Activated CD8-positive, alpha-beta T cell treated with anti-CD3 and anti-CD28 coated beads for 36 hours (primary cell): Measurements from ENCODE around the gene UBE3B. TPM values are rescaled to one million over a fixed set of nuclear protein-coding genes. Genes with fewer than 3 reads are reported as not detected.

Experiments
- ATAC-seq: fragments of 200-7000 bp; cut with Tn5 transposase; one replicate; pipeline ENCODE4 v1.10.0; 2021; ENCODE audit warnings: mild to moderate bottlenecking, moderate library complexity
- CTCF ChIA-PET: fragments of 350-600 bp; sonication (Branson Sonifier 250); formaldehyde crosslinking; loops from one replicate; lab custom pipeline; 2021; ENCODE audit warnings: antibody characterized with exemption; lab: Charles Lee
- POLR2A ChIA-PET: fragments of 350-600 bp; sonication (Branson Sonifier 250); formaldehyde crosslinking; loops from one replicate; lab custom pipeline; 2021; ENCODE audit warnings: antibody characterized with exemption; lab: Charles Lee
- DNase-seq: peaks from one replicate; pipeline ENCODE4 v3.0.0-alpha.2; 2020
- H3K27ac Mint-ChIP-seq: one replicate; pipeline ENCODE4 v1.8.0; 2021; ENCODE audit warnings: mild to moderate bottlenecking, mixed read lengths
- H3K27me3 Mint-ChIP-seq: one replicate; pipeline ENCODE4 v1.8.0; 2021; ENCODE audit warnings: mixed read lengths
- H3K36me3 Mint-ChIP-seq: one replicate; pipeline ENCODE4 v1.8.0; 2021; ENCODE audit warnings: low read depth, mixed read lengths
- H3K4me1 Mint-ChIP-seq: one replicate; pipeline ENCODE4 v1.8.0; 2021; ENCODE audit warnings: low read depth, mixed read lengths
- H3K4me3 Mint-ChIP-seq: one replicate; pipeline ENCODE4 v1.8.0; 2021; ENCODE audit warnings: mild to moderate bottlenecking, moderate library complexity, mixed read lengths
- H3K9me3 Mint-ChIP-seq: one replicate; pipeline ENCODE4 v1.8.0; 2021; ENCODE audit warnings: mixed read lengths
- CTCF ChIP-seq: fragments of 200-600 bp; IDR thresholded peaks from one replicate; pipeline ENCODE4 v1.8.0; 2022; ENCODE audit warnings: antibody characterized with exemption, mild to moderate bottlenecking
- intact Hi-C: fragments of 100-400 bp; cut with micrococcal nuclease; formaldehyde crosslinking; loops from one replicate; pipeline ENCODE4 v1.10.0; 2022
- total RNA-seq, 2 experiments: library from RNA; stranded (reverse); gene quantifications; one replicate each; pipeline ENCODE4 v1.2.3, GENCODE V29; 2021

Gene UBE3B
- total RNA-seq, 2 experiments from 2014 or later, result 22.5 to 24.9 TPM

- TF ChIP-seq CTCF, result no peak
- Mint-ChIP-seq H3K36me3 (peaks cover 32% of the 10 kb centered on the region), H3K4me3 (no peak overlapping the region), H3K27me3 (no peaks in the 10 kb centered on the region), H3K4me1 (no peaks in the 10 kb centered on the region), H3K27ac (no peak overlapping the region), H3K9me3 (no peaks in the 10 kb centered on the region)
- ChIA-PET POLR2A (interaction anchor here (0.8 kb wide), 1 partner anchor 131 kb away, joined by 3 read pairs; no protein-coding TSS in a partner anchor), CTCF (interaction anchor here (1.1 kb wide), 1 partner anchor 16 kb away, joined by 5 read pairs; no protein-coding TSS in a partner anchor)
- no peak for ATAC-seq
- no peak for DNase-seq
- intact Hi-C loops, result no loop called here
Measured at GRCh38 chr12:109581334-109581691, 103.9 kb downstream of the UBE3B start.

- ChIA-PET POLR2A (interaction anchor here (0.8 kb wide), 1 partner anchor 130 kb away, joined by 3 read pairs; no protein-coding TSS in a partner anchor), CTCF (interaction anchor here (1.1 kb wide), 1 partner anchor 16 kb away, joined by 5 read pairs; no protein-coding TSS in a partner anchor)
- peaks cover 30% of the 10 kb centered on the region for H3K36me3 Mint-ChIP-seq
Measured at GRCh38 chr12:109581856-109582255, 104.4 kb downstream of the UBE3B start.

GRCh38 chr12:109582636-109583035 lies 105.2 kb downstream of the UBE3B start:
- Mint-ChIP-seq H3K27ac (no peak overlapping the region), H3K27me3 (no peaks in the 10 kb centered on the region), H3K4me1 (no peaks in the 10 kb centered on the region), H3K9me3 (no peaks in the 10 kb centered on the region), H3K36me3 (peaks cover 26% of the 10 kb centered on the region), H3K4me3 (no peak overlapping the region)
- POLR2A ChIA-PET, result no interaction called here
- intact Hi-C loops, result no loop called here
- DNase-seq, result no peak
- ATAC-seq, result no peak
- TF ChIP-seq CTCF, result no peak
- CTCF ChIA-PET, result no interaction called here

More at GRCh38 chr12:109581856-109582255, 104.4 kb downstream of the UBE3B start:
- Mint-ChIP-seq H3K9me3 (no peaks in the 10 kb centered on the region), H3K4me1 (no peaks in the 10 kb centered on the region), H3K4me3 (no peak overlapping the region), H3K27ac (no peak overlapping the region), H3K27me3 (no peaks in the 10 kb centered on the region)
- intact Hi-C loops, result no loop called here
- ATAC-seq (no peak), DNase-seq (no peak)
- no peak for TF ChIP-seq CTCF

- no peaks in the 10 kb centered on the region for H3K4me1 Mint-ChIP-seq
- TF ChIP-seq CTCF, result no peak
- intact Hi-C loops, result no loop called here
- DNase-seq, result no peak
- POLR2A ChIA-PET, result no interaction called here
- no peaks in the 10 kb centered on the region for H3K27me3 Mint-ChIP-seq
- H3K27ac Mint-ChIP-seq, result no peak overlapping the region
- H3K4me3 Mint-ChIP-seq, result no peak overlapping the region
- no peak for ATAC-seq
- H3K9me3 Mint-ChIP-seq, result no peaks in the 10 kb centered on the region
- CTCF ChIA-PET, result interaction anchor here (1.8 kb wide), 1 partner anchor 10 kb away, joined by 6 read pairs; the partner anchor contains the start of gene MVK
- H3K36me3 Mint-ChIP-seq, result peaks cover 22% of the 10 kb centered on the region
Measured at GRCh38 chr12:109583733-109584132, 106.3 kb downstream of the UBE3B start.

Other genes starting within 250 kb of the UBE3B start
- gene FOXN4, start 168.3 kb upstream of the UBE3B start, total RNA-seq, result not detected
- gene MYO1H, start 129.7 kb upstream of the UBE3B start, total RNA-seq, result not detected
- 10 to 100 TPM; 37.4 to 38.2 TPM for gene KCTD10, start 334 bp upstream of the UBE3B start, total RNA-seq
- gene MMAB, start 95.9 kb downstream of the UBE3B start, total RNA-seq, result 10 to 100 TPM; 60.5 to 60.9 TPM
- 10 to 100 TPM; 16.2 to 19.8 TPM for gene MVK, start 96.2 kb downstream of the UBE3B start, total RNA-seq
- gene FAM222A, start 236.2 kb downstream of the UBE3B start, total RNA-seq, result 1 to 10 TPM in 1 of 2 experiments, under 1 TPM in 1; 0.76 to 1.0 TPM